CD4-positive, alpha-beta T cell treated with Interleukin-17A for 1 hour (primary cell): Measurements from ENCODE around the gene PHGDH.
"Not testable (repeated sequence)": the region's sequence is repeated elsewhere in the genome, so short reads cannot be mapped to it uniquely, and the experiment has no call there.

Experiments
- DNase-seq: peaks from one replicate; pipeline ENCODE4 v3.0.0-alpha.2; 2020

Gene PHGDH

GRCh38 chr1:119711804-119712341 lies at the start of gene PHGDH:
Gene PHGDH (plus strand): TSS chr1:119711934. CDS start chr1:119712023, 89 bp downstream.
- peak; percentile 45 for DNase-seq

GRCh38 chr1:119662034-119662437 lies 49.7 kb upstream of the PHGDH start:
- no peak for DNase-seq

DNA sequence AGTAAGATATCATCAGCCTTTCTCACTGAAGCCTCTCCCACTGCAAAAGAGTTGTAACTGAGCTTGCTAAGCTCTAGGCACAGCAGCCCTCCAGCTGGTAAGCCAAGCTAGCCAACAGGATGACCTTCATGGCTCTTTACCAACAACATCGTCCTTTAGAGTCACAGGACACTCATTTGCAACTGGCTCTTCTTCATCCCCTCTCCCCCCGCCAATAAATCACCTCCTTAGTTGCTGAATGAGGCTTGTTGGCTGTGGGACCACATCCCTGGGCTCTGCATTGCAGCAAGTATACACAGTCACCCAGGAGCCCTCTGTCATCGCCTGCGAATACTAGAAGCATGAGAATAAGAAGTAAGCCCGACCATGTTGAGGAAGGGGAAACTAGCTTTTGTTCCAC lies 47.7 kb upstream of the PHGDH start:
- no peak for DNase-seq

DNA sequence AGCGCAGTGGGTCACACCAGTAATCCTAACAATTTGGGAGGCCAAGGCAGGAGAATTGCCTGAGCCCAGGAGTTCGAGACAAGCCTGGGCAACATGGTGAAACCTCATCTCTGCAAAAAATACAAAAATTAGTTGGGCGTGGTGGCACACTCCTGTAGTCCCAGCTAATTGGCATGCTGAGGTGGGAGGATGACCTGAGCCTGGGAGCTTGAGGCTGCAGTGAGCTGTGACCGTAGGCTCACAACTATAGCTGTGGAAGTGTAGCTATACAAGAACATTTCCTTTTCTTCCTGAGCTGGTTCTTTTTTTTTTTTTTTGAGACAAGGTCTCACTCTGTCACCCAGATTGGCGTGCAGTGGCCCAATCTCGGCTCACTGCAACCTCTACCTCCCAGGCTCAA lies 44.6 kb upstream of the PHGDH start:
- DNase-seq = no peak

DNA sequence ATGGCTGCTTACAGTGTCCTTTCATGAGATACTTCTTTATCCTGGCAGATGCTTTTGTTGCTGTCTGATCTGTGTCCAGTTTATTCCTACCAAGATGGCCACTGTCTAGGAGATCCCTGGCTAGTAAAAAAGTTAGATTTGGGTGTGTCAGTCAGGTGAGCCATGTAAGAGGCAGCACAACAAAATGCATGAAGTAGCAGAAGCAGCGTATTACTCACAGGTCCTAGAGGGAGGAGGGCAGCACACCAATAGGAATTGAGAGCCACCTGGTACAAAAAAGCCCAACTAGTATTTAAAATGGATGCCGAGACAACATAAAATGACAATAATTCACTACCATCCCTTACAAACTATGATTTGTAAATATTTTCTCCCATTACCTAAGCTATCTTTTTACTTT lies 40.8 kb upstream of the PHGDH start:
- DNase-seq = no peak

- DNase-seq = no peak
Measured at GRCh38 chr1:119673171-119673940, 38.4 kb upstream of the PHGDH start.

GRCh38 chr1:119674111-119674526 lies 37.6 kb upstream of the PHGDH start:
- no peak for DNase-seq

DNA sequence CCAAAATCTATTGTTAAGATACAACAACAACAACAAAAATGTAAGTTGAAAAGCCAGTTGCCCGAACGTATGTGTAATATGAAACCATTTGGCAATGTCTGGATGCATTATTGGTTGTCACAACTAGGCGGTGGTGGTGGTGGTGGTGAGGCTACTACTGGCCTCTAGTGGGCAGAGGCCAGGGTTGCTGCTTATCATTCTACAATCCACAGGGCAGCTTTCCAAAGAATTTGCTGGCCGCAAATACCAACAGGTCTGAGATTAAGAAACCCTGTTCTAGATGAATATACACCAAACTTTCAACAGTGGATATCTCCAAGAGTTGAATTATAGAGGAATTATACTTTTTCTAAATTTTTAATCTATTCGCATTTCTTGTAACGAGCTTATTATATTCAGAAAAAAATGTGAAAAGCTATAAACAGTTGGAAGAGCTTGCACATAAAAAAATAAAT lies 36.9 kb upstream of the PHGDH start:
- peak; percentile 10 for DNase-seq

DNA sequence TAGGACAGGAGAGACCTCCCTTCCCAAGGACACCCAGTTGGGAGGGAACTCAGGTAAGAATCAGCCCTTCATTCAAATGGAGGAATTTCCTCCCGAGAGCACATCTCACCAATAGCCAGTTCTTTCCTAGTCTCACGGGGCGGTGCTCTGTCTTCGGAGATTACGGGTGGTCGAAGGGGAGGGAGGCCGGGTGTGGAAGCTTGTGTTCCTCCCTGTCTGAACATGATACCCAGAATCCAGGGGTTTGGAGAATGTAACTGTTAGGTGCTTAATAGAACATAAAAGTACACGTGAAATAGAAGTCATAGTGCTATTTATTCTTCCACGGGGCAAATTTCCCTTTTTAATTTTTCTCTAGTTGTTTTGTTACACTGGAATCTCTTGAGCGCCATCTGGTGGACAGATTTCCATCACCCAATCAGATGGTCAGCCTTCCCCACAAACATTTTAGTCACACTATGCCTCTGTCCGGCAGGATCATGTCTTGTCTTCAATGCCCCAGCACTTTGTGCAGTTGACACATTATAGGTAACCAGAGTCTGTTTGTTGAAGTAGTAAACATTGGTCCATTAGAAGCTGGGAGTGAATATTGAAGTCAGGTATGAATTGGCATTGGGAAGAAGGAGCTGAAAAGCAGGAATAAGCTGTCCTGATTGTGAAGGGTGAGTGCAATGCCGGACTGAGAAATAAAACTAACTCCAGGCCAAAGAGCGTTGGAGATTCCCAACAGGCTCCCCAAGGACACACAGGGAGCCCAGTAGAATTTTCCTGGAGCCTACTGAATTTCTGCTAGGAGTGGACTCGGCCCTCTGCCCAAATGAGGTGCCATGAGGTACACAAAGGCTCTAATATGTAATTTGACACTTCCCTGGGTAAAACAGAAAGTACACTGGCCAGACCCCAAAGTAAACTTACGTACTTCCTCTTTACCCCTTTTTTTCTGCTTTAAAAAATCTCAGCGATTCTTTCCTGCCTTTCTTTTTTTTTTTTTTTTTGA lies 36.1 kb upstream of the PHGDH start:
- DNase-seq = peak; percentile 61

DNA sequence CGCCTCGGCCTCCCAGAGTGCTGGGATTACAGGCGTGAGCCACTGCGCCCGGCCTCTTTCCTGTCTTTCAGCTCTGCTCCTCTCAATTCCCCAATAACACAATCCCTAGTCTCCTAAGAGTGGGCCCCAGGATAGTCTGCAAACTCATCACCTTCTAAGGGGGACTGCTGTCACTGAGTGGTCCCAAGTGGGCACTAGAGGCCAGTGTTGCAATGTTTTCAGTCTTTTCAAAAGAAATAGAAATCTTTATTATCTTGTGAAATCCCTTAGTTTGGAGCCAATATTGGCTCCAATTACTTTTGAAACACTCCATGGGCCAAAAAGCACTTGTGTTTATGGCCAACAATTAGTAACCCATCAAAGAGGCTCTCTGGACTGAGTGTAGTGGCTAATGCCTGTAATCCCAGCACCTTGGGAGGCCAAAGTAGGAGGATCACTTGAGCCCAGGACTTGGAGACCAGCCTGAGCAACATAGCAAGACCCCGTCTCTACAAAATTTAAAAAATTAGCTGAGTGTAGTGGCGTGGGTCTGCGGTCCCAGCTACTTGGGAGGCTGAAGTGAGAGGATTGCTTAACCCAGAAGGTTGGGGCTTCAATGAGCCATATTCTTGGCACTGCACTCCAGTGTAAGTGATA lies 35.0 kb upstream of the PHGDH start:
- DNase-seq = no peak

- DNase-seq = no peak
Measured at GRCh38 chr1:119679223-119679622, 32.5 kb upstream of the PHGDH start.

DNA sequence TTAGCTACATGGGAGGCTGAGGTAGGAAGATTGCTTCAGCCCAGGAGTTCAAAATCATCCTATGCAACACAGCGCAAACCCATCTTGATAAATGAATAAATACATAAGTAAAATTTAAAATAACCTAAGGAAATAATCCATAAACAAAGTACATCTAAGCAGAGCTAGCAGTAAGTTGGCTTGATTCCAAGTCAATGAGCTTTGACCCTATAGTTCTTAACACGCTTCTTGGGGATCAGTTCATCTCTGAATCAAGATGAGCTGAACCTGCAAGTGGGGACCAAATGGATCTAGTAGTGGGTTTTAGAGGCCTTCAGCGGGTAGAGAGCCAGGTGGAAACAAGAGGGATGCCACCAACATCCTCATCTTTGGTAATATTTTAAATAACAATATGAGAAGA lies 31.5 kb upstream of the PHGDH start:
- no peak for DNase-seq

DNA sequence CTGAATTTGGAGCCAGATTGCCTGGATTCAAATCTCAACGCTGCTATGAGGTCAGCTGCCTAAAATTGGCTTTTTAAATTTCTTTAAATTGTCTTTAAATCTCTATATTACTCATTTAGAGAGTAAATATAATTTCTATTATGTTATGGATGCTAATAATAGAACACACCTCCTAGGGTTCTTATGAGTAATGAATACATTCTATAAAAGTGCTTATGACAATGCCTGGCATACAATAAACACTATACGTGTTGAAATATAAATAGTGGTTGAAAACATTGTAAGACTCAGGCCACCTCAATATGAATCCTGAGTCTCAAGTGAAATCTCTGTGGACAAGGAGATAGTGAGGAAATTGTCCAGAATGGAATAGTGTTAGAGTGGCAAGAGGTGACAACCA lies 31.0 kb upstream of the PHGDH start:
- no peak for DNase-seq

- no peak for DNase-seq
Measured at GRCh38 chr1:119681560-119681959, 30.2 kb upstream of the PHGDH start.

- no peak for DNase-seq
Measured at GRCh38 chr1:119682141-119682540, 29.6 kb upstream of the PHGDH start.

GRCh38 chr1:119683893-119684292 lies 27.8 kb upstream of the PHGDH start:
- DNase-seq = no peak

DNA sequence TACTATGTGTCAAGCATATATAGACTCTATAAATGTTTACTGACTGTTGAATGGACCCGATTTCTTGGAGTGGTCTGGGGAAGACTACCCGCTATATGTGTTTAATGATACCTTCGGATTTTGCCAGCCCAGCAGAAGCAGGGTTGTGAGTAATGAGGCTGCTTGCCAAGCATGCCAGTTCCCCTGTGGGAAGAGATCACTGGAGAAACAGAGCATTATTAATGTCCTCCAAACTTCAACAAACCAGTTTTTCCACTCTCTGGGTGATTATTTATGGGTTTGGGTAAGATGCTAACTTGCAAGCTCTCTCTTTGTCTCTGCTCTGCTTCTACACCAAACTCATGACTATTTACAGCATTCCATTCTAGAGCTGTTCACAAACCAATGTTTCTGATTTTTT lies 25.1 kb upstream of the PHGDH start:
- DNase-seq = no peak

DNA sequence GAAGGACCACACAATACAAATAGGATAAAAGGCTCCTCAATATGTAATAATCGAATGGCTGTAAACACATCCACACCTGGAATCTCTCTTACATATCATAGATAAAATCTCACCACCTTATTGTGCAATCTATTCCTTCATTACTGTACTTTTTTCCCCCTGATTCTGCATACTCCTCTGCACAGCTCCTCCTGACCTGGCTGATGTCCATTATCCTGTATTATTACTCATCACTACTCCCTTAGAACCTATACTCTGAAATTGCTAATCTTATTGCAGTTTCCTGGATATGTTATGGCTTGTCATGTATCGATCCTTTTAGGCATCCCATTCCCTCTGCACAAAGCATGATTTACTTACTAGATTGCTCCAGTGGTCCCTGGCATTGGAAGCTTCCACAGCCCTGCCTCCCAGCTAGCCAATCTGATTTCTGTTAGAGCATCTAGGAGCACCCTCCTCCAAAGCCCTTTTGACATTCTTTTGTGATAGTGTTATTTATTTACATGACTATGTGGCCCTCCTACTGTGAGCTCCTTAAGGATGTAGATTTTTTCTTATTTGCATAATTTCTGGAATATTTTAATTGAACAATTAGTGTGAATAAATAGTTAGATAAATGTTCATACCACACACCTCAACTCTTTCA lies 24.2 kb upstream of the PHGDH start:
- DNase-seq = no peak

DNA sequence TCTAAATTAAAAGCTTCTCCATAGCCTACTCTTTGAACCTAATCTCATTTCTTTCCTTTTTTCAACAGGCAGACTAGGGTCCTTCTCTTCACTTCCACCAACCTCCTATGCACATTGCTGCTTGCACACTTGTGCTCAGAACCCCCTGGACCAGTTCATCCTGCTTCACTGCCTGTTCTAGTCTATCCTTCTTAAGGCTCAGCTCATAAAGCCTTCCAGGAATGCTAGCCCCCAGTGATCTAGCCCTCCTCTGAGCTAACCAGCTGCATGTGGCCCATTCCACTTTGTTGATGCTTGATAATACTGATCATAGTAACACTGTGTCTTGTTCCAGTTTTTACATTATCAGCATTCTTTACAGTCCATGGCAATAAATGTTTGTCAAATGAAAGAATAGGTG lies 22.9 kb upstream of the PHGDH start:
- no peak for DNase-seq

DNA sequence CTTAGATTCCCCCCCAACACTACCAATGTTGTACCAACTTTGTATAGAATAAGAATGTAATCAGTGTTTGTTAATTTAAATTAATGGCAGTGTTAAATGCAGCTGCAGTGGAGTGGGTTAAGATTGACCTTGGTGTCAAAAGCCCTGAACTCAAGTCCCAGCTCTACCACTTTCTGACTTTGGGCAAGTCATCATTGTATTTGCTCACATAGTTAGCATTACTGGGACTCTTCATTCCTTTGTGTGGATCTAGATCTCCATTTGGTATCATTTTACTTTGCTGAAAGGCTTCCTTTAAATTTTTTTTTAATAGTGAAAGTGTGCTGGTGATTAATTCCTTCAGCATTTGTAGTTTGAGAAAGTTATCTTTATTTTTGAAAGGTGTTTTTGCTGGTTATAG lies 22.2 kb upstream of the PHGDH start:
- DNase-seq = no peak

DNA sequence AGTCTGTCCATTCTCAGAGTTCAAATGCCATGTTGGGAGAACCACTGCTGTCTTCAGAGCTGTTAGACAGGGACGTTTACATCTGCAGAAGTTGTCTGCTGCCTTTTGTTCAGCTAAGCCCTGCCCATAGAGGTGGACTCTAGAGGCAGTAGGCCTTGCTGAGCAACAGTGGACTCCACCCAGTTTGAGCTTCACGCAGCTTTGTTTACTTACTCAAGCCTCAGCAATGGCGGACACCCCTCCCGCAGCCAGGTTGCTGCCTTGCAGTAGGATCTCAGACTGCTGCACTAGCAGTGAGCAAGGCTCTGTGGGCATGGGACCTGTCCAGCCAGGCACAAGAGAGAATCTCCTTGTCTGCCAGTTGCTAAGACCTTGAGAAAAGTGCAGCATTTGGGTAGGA lies 14.9 kb upstream of the PHGDH start:
- DNase-seq = not testable (repeated sequence)

- DNase-seq = no peak
Measured at GRCh38 chr1:119697598-119697997, 14.1 kb upstream of the PHGDH start.

DNA sequence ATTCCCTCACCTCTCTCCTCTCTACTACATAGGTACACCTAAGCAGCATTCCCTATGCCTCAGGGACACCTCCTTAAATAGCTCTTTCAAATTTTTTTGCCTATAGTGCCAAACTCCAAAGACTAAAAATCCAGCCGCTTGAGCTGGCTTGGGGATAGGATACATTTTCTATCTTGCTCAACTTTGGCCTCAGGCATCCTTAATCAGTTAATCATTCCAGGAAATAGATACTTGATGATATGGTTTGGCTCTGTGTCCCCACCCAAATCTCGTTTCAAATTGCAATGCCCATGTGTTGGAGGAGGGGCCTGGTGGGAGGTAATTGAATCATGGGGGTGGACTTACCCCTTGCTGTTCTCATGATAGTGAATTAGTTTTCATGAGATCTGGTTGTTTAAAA lies 11.4 kb upstream of the PHGDH start:
- DNase-seq = no peak
